HepG2 (cell line): Measurements from ENCODE around the gene LAMTOR2. TPM values are rescaled to one million over a fixed set of nuclear protein-coding genes. Genes with fewer than 3 reads are reported as not detected.
A peak's percentile ranks its signal among the peaks of the same experiment; 100 is the strongest.

ENCODE experiments used
- ARID2 ChIP-seq: sonication (generic); formaldehyde crosslinking; IDR thresholded peaks from 2 replicates; pipeline ENCODE4 v1.8.1; 2022; ENCODE audit warnings: mild to moderate bottlenecking, missing genetic modification reagents, borderline replicate concordance
- CHD4 ChIP-seq: fragments of 200-600 bp; sonication (generic); IDR thresholded peaks from 2 replicates; pipeline ENCODE4 v1.7.0; 2017; ENCODE audit warnings: mild to moderate bottlenecking, low read length, borderline replicate concordance
- ELF3 ChIP-seq: IDR thresholded peaks from 2 replicates; pipeline ENCODE4 v1.6.1; 2016; ENCODE audit warnings: missing genetic modification reagents, missing compliant biosample characterization
- FOXC1 ChIP-seq: sonication (generic); formaldehyde crosslinking; IDR thresholded peaks from 2 replicates; pipeline ENCODE4 v1.8.0; 2022; ENCODE audit warnings: mild to moderate bottlenecking, missing genetic modification reagents, borderline replicate concordance
- FOXO1 ChIP-seq: sonication (generic); formaldehyde crosslinking; IDR thresholded peaks from 2 replicates; pipeline ENCODE4 v1.4.0; 2020; ENCODE audit warnings: missing genetic modification reagents
- HNRNPLL ChIP-seq: fragments of 200-400 bp; formaldehyde crosslinking; IDR thresholded peaks from 2 replicates; pipeline ENCODE4 v1.6.1; 2017; ENCODE audit warnings: mild to moderate bottlenecking, low read depth, low read length; ENCODE audit not compliant: poor library complexity, severe bottlenecking
- IRX3 ChIP-seq: sonication (generic); formaldehyde crosslinking; IDR thresholded peaks from 2 replicates; pipeline ENCODE4 v1.8.1; 2023; ENCODE audit warnings: mild to moderate bottlenecking, low read depth, missing genetic modification reagents, borderline replicate concordance
- LCORL ChIP-seq, 2 experiments: fragments of 450-650 bp in 1 of 2; sonication (generic) in 1 of 2; formaldehyde crosslinking in 1 of 2; IDR thresholded peaks; 2 replicates each; pipeline versions ENCODE4 v1.5.0 to v1.6.1; 2017 to 2020; ENCODE audit warnings: antibody characterized with exemption in 1 of 2, missing genetic modification reagents in 1 of 2
- MXI1 ChIP-seq: IDR thresholded peaks from 3 replicates; pipeline ENCODE4 v1.6.1; 2012; ENCODE audit warnings: low read depth, low read length, inconsistent platforms, borderline replicate concordance
- NR2C2 ChIP-seq: sonication (generic); formaldehyde crosslinking; IDR thresholded peaks from 2 replicates; pipeline ENCODE4 v1.4.0; 2020; ENCODE audit warnings: missing genetic modification reagents, mild to moderate bottlenecking, moderate library complexity, borderline replicate concordance
- NR3C1 ChIP-seq: sonication (generic); formaldehyde crosslinking; IDR thresholded peaks from 2 replicates; pipeline ENCODE4 v1.4.0; 2020; ENCODE audit warnings: missing genetic modification reagents
- PHF21A ChIP-seq: sonication (generic); formaldehyde crosslinking; IDR thresholded peaks from 2 replicates; pipeline ENCODE4 v1.5.0; 2020; ENCODE audit warnings: mild to moderate bottlenecking, missing genetic modification reagents
- REST ChIP-seq, 2 experiments: IDR thresholded peaks; 2 replicates each; pipeline ENCODE4 v1.6.1; 2011 to 2012; ENCODE audit warnings: low read length in 2 of 2, borderline replicate concordance in 1 of 2, low read depth in 1 of 2, mild to moderate bottlenecking in 1 of 2, moderate library complexity in 1 of 2
- SOX6 ChIP-seq, 2 experiments: fragments of 450-650 bp in 1 of 2; sonication (generic) in 1 of 2; formaldehyde crosslinking in 1 of 2; IDR thresholded peaks; 2 replicates each; pipeline versions ENCODE4 v1.4.0 to v1.6.1; 2017 to 2020; ENCODE audit warnings: antibody characterized with exemption in 1 of 2, mild to moderate bottlenecking in 1 of 2, missing genetic modification reagents in 1 of 2
- U2AF2 ChIP-seq: fragments of 200-400 bp; formaldehyde crosslinking; IDR thresholded peaks from 2 replicates; pipeline ENCODE4 v1.6.1; 2017; ENCODE audit warnings: low read depth, mild to moderate bottlenecking, low read length
- ZBTB2 ChIP-seq: sonication (generic); formaldehyde crosslinking; IDR thresholded peaks from 2 replicates; pipeline ENCODE4 v1.8.0; 2022; ENCODE audit warnings: low read depth, missing genetic modification reagents
- ZNF280B ChIP-seq: sonication (generic); formaldehyde crosslinking; IDR thresholded peaks from 2 replicates; pipeline ENCODE4 v1.5.0; 2020; ENCODE audit warnings: missing genetic modification reagents, mild to moderate bottlenecking, borderline replicate concordance
- ZNF788 ChIP-seq: sonication (generic); formaldehyde crosslinking; IDR thresholded peaks from 2 replicates; pipeline ENCODE4 v1.5.0; 2020; ENCODE audit warnings: mild to moderate bottlenecking, missing genetic modification reagents, borderline replicate concordance
- polyA plus RNA-seq, 8 experiments: library from polyadenylated mRNA; depleted of rRNA in 3 of 8; stranded (reverse) in 7 of 8; unstranded in 1 of 8; fragments of >200 nt; fragmentation: Illumina TruSeq in 4 of 8; extraction: Trizol in 4 of 8; gene quantifications; 2 replicates each; pipeline versions ENCODE4 v1.2.1 to v1.2.3, GENCODE V29; 2011 to 2016; ENCODE audit warnings: low read depth in 4 of 8, missing spikeins in 1 of 8, mixed read lengths in 1 of 8; ENCODE audit not compliant: insufficient read depth in 1 of 8
- total RNA-seq, 5 experiments: library from RNA; depleted of rRNA; stranded (reverse); fragments of >200 nt; fragmentation: Illumina TruSeq; extraction: Trizol; gene quantifications; 2 replicates each; pipeline ENCODE4 v1.2.3, GENCODE V29; 2016; ENCODE audit warnings: low read depth in 1 of 5

LAMTOR2 gene
- total and polyA plus RNA-seq, 2 of the 13 experiments (the other 11 are each of a cell fraction or from before 2014, with no cell fraction given), result 36.5 to 66.4 TPM

- no peak for TF ChIP-seq NR3C1 (CRISPR knock-in tag)
- no peak for TF ChIP-seq LCORL (IDR thresholded peaks at IDR 0.05)
- 0 out of 2 replicates have a peak, but pooled peaks have one; percentile 27 for TF ChIP-seq LCORL (CRISPR knock-in tag; IDR thresholded peaks at IDR 0.05)
- TF ChIP-seq MXI1, result no peak
- no peak for TF ChIP-seq FOXO1
- no peak for TF ChIP-seq PHF21A (CRISPR knock-in tag)
- no peak for TF ChIP-seq IRX3
- TF ChIP-seq ZNF788 (CRISPR knock-in tag), result no peak
- no peak for TF ChIP-seq ELF3 (CRISPR knock-in tag)
- 0 out of 4 replicates have a peak, but pooled peaks of 1 of the 2 experiments have one; percentile 20 for TF ChIP-seq REST (IDR thresholded peaks at IDR 0.05; ENCODE audit: borderline replicate concordance in 1 of 2, low read depth in 1 of 2, low read length in 2 of 2)
- TF ChIP-seq U2AF2, result no peak
- no peak for TF ChIP-seq HNRNPLL
- TF ChIP-seq ARID2 (CRISPR knock-in tag), result no peak
- TF ChIP-seq CHD4, result peak; percentile 23; the same call in 1 of the 2 replicates
- peak; percentile 31; the same call in 1 of the 2 replicates for TF ChIP-seq FOXC1 (CRISPR knock-in tag)
- TF ChIP-seq ZBTB2 (CRISPR knock-in tag), result no peak
- TF ChIP-seq NR2C2 (CRISPR knock-in tag), result peak; percentile 64
- TF ChIP-seq ZNF280B (CRISPR knock-in tag), result peak; percentile 27; the same call in 1 of the 2 replicates
- no peak for TF ChIP-seq SOX6 (IDR thresholded peaks at IDR 0.05)
- TF ChIP-seq SOX6 (CRISPR knock-in tag; IDR thresholded peaks at IDR 0.05), result no peak
Measured at GRCh38 chr1:156104861-156105832, 50.6 kb downstream of the LAMTOR2 start (continued).
